Activated T-helper 17 cell treated with anti-CD3 and anti-CD28 coated beads, Interleukin-2, amount 50 U/mL, for 72 hours (primary cell): ENCODE measurements around the gene RNASE13. TPM values are rescaled to one million over a fixed set of nuclear protein-coding genes. Genes with fewer than 3 reads are reported as not detected.
A peak's percentile ranks its signal among the peaks of the same experiment; 100 is the strongest.

Source experiments
- ATAC-seq: fragments of 150-1000 bp; cut with Tn5 transposase; replicated peaks from 2 replicates; pipeline ENCODE4 v1.10.0; 2021; ENCODE audit warnings: mild to moderate bottlenecking, moderate library complexity
- H3K27ac Mint-ChIP-seq: one replicate; pipeline ENCODE4 v1.8.0; 2022; ENCODE audit warnings: mixed read lengths
- H3K27me3 Mint-ChIP-seq: one replicate; pipeline ENCODE4 v1.8.0; 2022; ENCODE audit warnings: mixed read lengths
- H3K36me3 Mint-ChIP-seq: one replicate; pipeline ENCODE4 v1.8.0; 2022; ENCODE audit warnings: low read depth, mild to moderate bottlenecking, mixed read lengths
- H3K4me1 Mint-ChIP-seq: one replicate; pipeline ENCODE4 v1.8.0; 2022; ENCODE audit warnings: mixed read lengths
- H3K4me3 Mint-ChIP-seq: one replicate; pipeline ENCODE4 v1.8.0; 2022; ENCODE audit warnings: mild to moderate bottlenecking, mixed read lengths
- H3K9me3 Mint-ChIP-seq: one replicate; pipeline ENCODE4 v1.8.0; 2022; ENCODE audit warnings: mixed read lengths
- total RNA-seq, 2 donors: library from RNA; stranded (reverse); gene quantifications; one replicate each; pipeline ENCODE4 v1.2.3, GENCODE V29; 2022

The RNASE13 gene
- total RNA-seq, 2 donors from 2014 or later, result not detected

DNA sequence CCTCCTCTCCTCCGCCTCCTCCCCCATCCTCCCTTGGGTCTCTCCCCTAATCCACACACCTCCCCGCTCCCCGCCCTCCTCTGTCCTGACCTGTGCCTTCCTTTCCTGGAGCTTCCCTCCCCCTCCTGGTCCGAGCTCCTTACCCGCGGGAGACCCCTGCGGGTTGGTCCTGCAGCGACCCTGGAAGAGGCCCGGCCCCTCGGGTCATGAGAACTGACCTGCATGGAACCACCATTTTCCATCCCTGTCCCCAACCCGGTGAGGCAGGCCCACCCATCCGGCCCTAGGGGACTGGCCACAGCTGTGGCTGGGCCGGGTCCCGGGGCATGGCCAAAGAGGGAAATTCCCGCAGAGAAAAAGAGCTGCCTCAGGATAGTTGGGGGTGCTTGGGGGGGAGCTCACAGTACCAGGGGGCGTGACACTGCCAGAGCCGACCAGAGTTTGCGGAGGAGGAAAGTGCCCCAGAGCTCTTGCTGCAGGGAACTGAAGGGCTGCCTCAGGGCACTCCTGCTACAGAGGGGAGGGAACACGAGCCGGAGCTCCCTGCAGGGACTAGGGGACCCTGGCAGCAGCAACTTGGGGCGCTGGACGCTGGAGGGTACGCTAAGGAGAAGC, 36.1 kb upstream of the RNASE13 start:
- H3K4me1 Mint-ChIP-seq, result peaks cover 9% of the 10 kb centered on the region
- peaks cover 6% of the 10 kb centered on the region for H3K36me3 Mint-ChIP-seq
- peaks cover 59% of the 10 kb centered on the region for H3K27me3 Mint-ChIP-seq
- no peak overlapping the region for H3K27ac Mint-ChIP-seq
- no peaks in the 10 kb centered on the region for H3K9me3 Mint-ChIP-seq
- H3K4me3 Mint-ChIP-seq, result peak overlapping the region; percentile 76
- peak; percentile 22 for ATAC-seq

DNA sequence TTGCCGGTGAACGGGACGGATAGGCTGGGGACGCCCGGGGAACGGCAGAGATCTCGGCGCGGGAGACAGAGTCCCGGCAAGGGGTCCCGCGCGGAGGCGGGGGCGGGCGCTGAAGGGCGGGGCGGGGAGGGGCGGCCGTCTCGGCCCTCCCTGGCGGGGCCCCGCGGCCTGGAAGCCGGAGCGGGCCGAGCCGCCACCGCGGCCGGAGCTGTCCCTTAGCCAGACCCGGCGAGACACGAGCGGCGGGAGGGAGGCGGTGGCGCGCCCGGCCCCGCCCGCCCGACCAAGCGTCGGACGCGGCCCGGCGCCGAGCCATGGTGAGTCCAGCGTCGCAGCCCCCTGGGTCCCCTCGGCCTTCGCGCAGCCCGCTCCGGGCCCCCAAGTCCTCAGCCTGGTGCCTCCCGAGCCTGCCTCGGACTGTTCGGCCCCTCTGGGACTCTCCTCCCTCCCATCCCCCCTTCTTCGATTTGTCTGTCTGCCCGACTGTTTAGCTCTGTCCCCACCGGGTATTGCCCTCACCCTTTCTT, 35.5 kb upstream of the RNASE13 start, which contains the start of gene ARHGEF40:
Gene ARHGEF40 (plus strand): TSS at position 222 of the 527 bp plus-strand sequence. CDS start 93 bp downstream, at position 315.
- peak within 1 kb of the TSS; percentile 76 for H3K4me3 Mint-ChIP-seq
- peak; percentile 15 for ATAC-seq
- peaks cover 64% of the 10 kb centered on the region for H3K27me3 Mint-ChIP-seq
- H3K4me1 Mint-ChIP-seq, result peaks cover 9% of the 10 kb centered on the region
- H3K36me3 Mint-ChIP-seq, result peaks cover 6% of the 10 kb centered on the region
- no peak within 1 kb of the TSS for H3K27ac Mint-ChIP-seq
- no peaks in the 10 kb centered on the region for H3K9me3 Mint-ChIP-seq

DNA sequence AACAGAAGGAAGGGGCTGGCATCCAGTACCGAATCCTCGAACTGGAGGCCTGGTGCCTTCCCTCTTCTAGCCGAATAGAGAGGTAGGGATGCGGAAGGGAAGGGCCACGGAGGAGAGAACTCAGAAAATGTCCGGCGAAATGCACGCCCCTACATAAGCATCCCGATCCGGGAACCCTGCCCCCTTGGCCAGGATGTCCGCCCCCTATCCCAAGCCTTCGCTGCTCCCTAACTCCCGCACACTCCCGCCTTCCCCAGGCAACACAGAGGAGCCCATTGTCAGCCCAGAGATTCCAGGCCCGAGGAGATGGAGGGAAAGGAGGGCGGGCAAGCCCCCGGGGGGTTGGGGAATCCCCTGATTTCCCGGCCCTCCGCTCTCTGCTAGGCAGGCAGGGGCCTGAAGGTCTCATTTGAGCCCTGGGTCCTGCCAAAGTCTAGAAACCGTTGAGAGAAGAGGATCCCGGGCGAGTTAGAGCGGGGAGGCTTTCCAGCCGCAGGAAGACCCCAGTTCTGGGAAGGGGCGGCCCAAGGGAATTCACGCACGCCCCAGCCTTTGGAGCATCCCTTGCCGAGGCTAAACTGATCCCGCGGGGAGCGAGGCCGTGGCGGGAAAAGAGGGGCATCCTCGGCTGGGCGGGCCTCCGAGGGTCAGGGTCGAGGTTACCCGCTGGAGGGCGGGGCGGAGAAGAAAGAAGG, 34.9 kb upstream of the RNASE13 start:
- H3K4me1 Mint-ChIP-seq, result peaks cover 9% of the 10 kb centered on the region
- H3K27me3 Mint-ChIP-seq, result peaks cover 65% of the 10 kb centered on the region
- H3K9me3 Mint-ChIP-seq, result no peaks in the 10 kb centered on the region
- no peak for ATAC-seq
- peak overlapping the region; percentile 76 for H3K4me3 Mint-ChIP-seq
- H3K27ac Mint-ChIP-seq, result no peak overlapping the region
- H3K36me3 Mint-ChIP-seq, result peaks cover 6% of the 10 kb centered on the region

DNA sequence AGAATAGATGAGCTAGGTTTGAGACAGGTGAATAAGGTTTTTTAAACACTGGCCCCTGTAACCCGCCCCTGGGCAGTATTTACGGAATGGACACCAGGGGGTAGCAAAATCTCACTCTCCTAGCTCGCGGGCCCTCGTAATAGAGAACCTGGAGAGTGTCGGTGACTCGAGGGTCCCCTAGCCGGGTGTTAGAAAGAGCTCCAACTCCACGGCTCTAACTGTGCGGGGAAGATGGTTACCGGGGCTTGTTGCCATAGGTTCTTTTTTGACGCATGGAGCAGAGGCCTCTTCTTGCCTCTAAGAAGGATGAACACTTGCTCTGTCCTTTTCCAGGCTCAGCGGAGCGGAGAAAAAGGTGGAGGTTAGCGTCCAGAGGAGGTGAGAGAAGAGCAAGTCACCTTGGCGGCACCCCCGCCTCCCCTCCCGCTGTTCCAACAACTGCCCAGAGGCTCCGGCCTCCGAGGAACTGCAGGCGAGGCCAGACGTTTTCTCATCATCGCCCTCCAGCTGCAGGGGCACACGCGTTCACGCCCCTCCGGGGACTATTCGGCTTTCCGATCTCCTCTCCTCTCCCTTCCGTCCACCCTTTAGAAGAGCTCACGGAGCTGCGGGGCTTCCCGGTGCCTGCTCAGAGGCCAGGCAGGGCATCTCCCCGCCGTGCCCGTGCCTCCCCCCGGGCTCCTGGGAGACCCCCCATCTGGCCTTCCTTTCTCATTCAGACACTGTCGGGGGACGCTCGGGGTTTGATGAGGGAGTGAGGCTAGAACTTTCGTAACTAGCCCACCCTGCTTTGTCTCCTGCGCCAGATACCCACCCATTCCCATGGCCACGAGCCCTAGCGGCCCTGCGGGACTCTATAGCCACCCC, 34.1 kb upstream of the RNASE13 start:
- peak; percentile 43 for ATAC-seq
- Mint-ChIP-seq H3K36me3 (peaks cover 6% of the 10 kb centered on the region), H3K4me3 (peak overlapping the region; percentile 76), H3K4me1 (peaks cover 9% of the 10 kb centered on the region), H3K27me3 (peaks cover 65% of the 10 kb centered on the region), H3K9me3 (no peaks in the 10 kb centered on the region), H3K27ac (no peak overlapping the region)

DNA sequence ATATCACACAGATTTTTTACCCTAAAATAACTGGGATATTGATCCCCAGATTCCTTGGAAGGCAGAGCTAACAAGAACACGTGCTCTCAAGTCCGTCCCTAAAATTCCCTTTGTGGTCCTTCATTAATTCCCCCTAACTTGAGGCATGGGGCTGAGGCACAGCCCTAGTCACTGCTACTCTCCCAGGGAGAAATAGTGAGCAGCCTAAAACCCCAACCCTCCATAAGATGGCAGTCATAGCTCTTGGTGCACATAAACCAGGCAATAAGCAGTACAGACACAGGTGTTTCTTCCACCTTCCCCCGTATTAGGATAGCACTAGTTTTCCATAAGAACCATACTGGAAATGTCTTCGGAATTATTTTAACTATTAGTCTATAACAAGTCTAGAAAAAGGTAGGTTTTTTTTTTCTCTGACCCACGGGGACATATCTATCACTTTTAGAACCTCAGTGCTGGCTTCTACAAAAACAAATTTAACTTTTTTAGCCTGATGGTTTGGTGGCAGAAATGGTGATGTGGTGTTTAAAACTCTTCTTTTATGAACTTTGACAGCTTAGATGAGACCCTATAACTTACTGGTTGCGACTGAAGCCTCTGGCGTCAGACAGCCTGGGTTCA, 32.4 kb upstream of the RNASE13 start:
- Mint-ChIP-seq H3K27me3 (peaks cover 57% of the 10 kb centered on the region), H3K9me3 (no peaks in the 10 kb centered on the region), H3K27ac (no peak overlapping the region), H3K4me1 (peaks cover 9% of the 10 kb centered on the region), H3K36me3 (peaks cover 6% of the 10 kb centered on the region), H3K4me3 (no peak overlapping the region)
- ATAC-seq, result no peak

DNA sequence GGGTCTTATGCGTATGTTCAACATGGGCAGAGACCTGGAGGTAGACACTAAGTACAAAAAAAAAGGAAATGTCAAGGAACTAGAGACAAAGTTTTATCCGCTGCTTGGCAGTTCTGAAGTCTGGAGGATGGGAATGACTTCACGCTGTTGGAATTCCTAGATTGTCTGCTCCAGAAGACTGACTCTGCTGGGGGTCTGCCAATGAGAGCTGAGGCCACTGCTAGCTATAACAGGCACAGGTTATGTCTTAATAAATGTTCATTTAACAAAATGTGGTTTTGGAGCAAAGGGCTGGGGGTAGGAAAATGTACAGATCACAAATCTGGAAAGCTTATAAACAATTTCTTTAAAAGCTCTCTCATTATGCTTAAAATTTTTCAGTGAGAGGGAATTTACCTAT, 28.9 kb upstream of the RNASE13 start:
- H3K27ac Mint-ChIP-seq, result no peak overlapping the region
- no peaks in the 10 kb centered on the region for H3K9me3 Mint-ChIP-seq
- H3K4me3 Mint-ChIP-seq, result no peak overlapping the region
- no peaks in the 10 kb centered on the region for H3K36me3 Mint-ChIP-seq
- no peak for ATAC-seq
- no peaks in the 10 kb centered on the region for H3K4me1 Mint-ChIP-seq
- peaks cover 44% of the 10 kb centered on the region for H3K27me3 Mint-ChIP-seq

DNA sequence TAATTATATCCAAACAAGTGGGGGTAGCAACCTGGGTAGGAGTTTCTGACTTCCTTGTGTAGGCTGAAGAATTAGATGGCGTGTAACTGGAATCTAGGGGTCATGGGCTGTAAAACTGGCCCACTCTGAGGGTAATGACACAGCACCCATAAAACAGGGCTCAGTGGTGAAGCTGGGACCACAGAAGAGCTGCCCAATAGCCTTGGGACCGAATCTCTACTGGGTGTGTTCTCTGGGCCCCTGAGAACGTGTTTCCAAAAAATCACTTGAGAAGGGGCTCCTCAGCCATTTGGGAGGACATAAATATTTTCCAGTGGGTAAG, 26.7 kb upstream of the RNASE13 start:
- Mint-ChIP-seq H3K27me3 (peaks cover 28% of the 10 kb centered on the region), H3K9me3 (no peaks in the 10 kb centered on the region), H3K27ac (no peak overlapping the region), H3K4me1 (no peaks in the 10 kb centered on the region), H3K36me3 (no peaks in the 10 kb centered on the region), H3K4me3 (no peak overlapping the region)
- ATAC-seq, result no peak

DNA sequence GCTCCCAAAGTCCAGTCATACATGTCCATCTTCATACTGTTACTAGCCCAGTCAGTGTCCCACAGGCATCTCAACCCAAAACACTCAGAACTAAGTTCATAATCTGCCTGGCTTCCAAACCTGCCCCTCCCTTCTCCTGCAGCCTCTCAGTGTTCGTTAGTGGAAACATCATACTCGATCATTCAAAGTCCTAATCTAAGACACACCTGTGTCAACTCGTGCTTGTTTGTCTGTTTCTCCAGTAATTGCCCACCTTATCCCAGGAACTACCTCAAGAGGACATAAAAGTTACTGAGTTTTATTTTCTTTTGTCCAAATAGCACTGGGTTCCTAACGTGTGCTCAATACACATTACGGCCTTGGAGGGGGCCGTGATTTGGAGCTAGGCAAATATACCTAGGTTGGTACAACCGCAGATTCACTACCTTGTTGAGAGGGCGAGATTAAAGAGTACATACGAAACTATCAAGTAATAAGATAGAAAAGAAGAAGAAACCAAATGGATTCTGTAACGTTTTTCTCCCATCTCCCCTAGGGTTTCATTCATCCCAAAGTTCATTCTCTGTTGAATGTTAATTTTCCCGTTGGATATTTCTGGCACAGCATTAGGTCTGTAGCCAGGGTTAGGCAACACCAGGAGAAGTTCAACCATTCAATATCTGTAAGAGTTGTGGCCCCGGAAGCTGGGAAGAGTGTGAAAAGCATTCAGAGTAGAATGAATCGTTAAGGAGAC, 26.2 kb upstream of the RNASE13 start:
- Mint-ChIP-seq H3K9me3 (no peaks in the 10 kb centered on the region), H3K27me3 (peaks cover 24% of the 10 kb centered on the region), H3K4me3 (no peak overlapping the region), H3K36me3 (no peaks in the 10 kb centered on the region), H3K27ac (no peak overlapping the region), H3K4me1 (no peaks in the 10 kb centered on the region)
- ATAC-seq, result no peak

DNA sequence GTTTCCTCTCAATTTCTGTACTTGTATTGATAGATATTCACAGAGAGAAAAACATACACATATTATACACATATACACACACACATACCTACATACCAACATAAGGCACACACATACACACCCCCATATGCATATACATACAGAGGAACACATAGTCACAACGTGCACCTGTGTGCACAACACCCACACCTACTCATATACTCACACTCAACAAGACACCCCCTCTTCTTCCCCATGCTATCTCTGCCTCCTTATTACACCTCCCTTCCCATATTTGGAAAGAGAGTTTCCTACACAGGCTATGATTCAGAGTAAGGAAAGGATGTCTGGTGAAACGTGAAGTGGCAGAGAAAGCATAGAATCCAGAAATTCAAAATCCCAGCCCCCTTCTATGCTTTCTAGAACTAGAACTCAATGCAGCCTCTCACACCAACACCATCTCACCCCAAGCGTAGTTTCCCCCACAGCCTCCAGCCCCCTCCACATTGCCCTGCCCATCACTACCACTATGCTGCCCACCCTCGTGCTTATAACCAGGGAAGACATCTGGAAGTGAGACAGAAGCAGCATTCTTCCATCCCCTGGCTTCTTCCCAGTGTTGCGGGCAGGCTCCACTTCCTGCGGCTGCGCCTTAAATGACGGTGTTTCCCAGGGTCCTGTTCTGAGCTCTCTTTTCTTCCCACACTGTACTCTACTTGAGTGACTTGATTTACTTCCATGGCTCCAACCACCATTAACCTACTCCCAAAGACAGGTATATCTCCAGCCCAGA, 25.4 kb upstream of the RNASE13 start:
- H3K36me3 Mint-ChIP-seq, result no peaks in the 10 kb centered on the region
- H3K4me3 Mint-ChIP-seq, result no peak overlapping the region
- no peak for ATAC-seq
- H3K27me3 Mint-ChIP-seq, result peaks cover 18% of the 10 kb centered on the region
- no peaks in the 10 kb centered on the region for H3K4me1 Mint-ChIP-seq
- H3K27ac Mint-ChIP-seq, result no peak overlapping the region
- H3K9me3 Mint-ChIP-seq, result no peaks in the 10 kb centered on the region

DNA sequence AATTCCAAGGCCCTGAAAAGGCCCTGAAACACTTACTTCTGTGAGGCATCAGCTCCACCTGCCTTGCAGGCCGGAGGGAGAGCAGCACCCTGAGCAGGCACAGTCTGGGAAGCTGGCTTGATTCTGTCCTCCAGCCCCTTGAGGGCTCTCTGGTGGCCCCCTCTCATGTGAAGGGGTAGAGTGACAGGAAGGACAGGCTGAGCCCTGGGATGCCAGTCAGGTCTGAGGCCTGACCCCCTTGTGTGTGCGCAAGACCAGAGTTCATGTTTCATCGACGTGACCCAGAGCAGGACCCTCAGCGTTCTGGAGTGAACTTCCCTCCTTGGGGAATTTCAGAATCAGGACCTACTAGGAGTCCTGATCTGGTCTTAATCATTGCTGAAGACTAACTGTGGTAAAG, 24.3 kb upstream of the RNASE13 start:
- Mint-ChIP-seq H3K9me3 (no peaks in the 10 kb centered on the region), H3K27me3 (peaks cover 18% of the 10 kb centered on the region), H3K27ac (no peak overlapping the region), H3K4me1 (no peaks in the 10 kb centered on the region), H3K36me3 (no peaks in the 10 kb centered on the region), H3K4me3 (no peak overlapping the region)
- no peak for ATAC-seq

DNA sequence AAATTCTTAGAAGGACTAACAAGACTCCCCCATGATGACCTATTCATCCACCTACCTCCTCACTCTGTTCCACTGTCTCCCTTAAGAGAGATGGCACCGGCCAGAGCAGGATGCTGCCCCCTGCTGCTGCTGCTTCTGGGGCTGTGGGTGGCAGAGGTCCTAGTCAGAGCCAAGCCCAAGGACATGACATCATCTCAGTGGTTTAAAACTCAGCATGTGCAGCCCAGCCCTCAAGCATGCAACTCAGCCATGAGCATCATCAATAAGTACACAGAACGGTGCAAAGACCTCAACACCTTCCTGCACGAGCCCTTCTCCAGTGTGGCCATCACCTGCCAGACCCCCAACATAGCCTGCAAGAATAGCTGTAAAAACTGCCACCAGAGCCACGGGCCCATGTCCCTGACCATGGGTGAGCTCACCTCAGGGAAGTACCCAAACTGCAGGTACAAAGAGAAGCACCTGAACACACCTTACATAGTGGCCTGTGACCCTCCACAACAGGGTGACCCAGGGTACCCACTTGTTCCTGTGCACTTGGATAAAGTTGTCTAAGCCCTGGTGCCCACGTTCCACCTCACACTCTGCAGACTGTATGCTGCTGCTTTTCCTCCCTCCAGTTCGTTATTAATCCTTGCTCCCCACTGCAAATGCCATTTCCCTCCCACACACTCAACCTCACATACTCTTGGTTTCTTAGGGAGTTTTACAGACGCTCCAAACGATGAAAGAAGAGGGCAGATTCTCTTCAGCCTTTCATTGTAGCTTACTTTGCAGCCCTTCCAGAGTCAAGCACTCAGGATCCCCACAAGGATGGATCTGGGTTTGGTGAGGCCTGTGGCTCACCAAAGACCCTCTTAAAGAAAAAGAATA, 23.4 kb upstream of the RNASE13 start, which contains the start of gene RNASE8:
Gene RNASE8 (plus strand): TSS at position 20 of the 873 bp plus-strand sequence. CDS start 71 bp downstream, at position 91.
- peak; percentile 73 for ATAC-seq
- Mint-ChIP-seq H3K4me3 (no peak within 1 kb of the TSS), H3K27me3 (peaks cover 18% of the 10 kb centered on the region), H3K9me3 (no peaks in the 10 kb centered on the region), H3K27ac (no peak within 1 kb of the TSS), H3K36me3 (no peaks in the 10 kb centered on the region), H3K4me1 (no peaks in the 10 kb centered on the region)

DNA sequence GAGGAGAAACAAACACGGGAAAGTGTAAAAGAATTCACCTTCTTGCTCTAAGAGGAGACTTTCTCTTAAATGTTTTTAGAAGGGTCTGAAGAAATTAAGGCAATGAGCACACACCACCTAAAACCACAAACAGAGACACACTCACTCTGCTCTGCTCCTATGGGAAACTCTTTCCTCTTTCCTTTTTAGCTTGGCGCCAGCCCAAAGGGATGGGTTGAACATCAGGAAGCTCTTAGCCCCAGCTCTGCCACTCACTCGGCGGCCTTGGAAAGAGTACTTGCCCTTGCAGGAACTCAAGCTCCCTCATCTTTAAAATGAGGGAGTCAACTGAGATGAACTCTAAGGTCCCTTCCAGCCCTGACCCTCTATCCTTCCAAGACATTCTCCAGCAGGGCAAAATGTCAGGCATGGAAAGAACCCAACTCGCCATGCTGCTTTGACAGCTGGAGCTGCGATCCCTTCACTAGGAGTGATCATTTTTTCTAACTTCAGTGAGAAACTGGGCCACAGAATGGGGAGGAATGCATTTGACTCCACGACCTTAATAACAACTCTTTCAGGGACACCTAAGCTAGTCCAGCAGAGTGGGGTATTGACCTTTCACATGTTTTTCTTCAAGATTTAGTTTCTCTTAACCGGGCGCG, 22.0 kb upstream of the RNASE13 start:
- peaks cover 17% of the 10 kb centered on the region for H3K27me3 Mint-ChIP-seq
- H3K36me3 Mint-ChIP-seq, result no peaks in the 10 kb centered on the region
- no peak overlapping the region for H3K27ac Mint-ChIP-seq
- ATAC-seq, result no peak
- H3K9me3 Mint-ChIP-seq, result no peaks in the 10 kb centered on the region
- no peaks in the 10 kb centered on the region for H3K4me1 Mint-ChIP-seq
- H3K4me3 Mint-ChIP-seq, result no peak overlapping the region
